ENCODE results near the gene PRAC2.

Gene PRAC2

GRCh38 chr17:48770954-48771353, 48.0 kb downstream of the PRAC2 start:
- Histone ChIP-seq H3K9ac (ENCODE audit: low read length) (no peak overlapping the region), H3K27ac (ENCODE audit: low read length) (no peak overlapping the region), H3K4me1 (ENCODE audit: low read length) (no peaks in the 10 kb centered on the region), H3F3A (ENCODE audit: insufficient read depth, low read length) (no peaks in the 10 kb centered on the region), H3K9me2 (replicated peaks; ENCODE audit: insufficient read depth, low read length) (no peaks in the 10 kb centered on the region), H3K36me3 (replicated peaks; ENCODE audit: insufficient read depth, low read length) (no peaks in the 10 kb centered on the region), H3K79me2 (ENCODE audit: low read length) (no peaks in the 10 kb centered on the region), H2AFZ (ENCODE audit: low read length) (no peak overlapping the region), H3K27me3 (replicated peaks; ENCODE audit: insufficient read depth, low read length) (no peaks in the 10 kb centered on the region), H4K20me1 (ENCODE audit: insufficient read depth, low read length) (no peaks in the 10 kb centered on the region), H3K9me3 (replicated peaks; ENCODE audit: insufficient read depth, low read length) (no peaks in the 10 kb centered on the region), H3K4me2 (ENCODE audit: low read depth, low read length) (no peak overlapping the region), H3K4me3 (ENCODE audit: low read length) (no peak overlapping the region)
- no peak for DNase-seq
- no peak for TF ChIP-seq EZH2 (optimal IDR thresholded peaks at IDR 0.05; ENCODE audit: low read depth, low read length)

GRCh38 chr17:48773245-48773644, 50.3 kb downstream of the PRAC2 start:
- Histone ChIP-seq H3K9me3 (replicated peaks; ENCODE audit: insufficient read depth, low read length) (no peaks in the 10 kb centered on the region), H3K27me3 (replicated peaks; ENCODE audit: insufficient read depth, low read length) (no peaks in the 10 kb centered on the region)

More at GRCh38 chr17:48773245-48773644, 50.3 kb downstream of the PRAC2 start:
- H3K4me1 ChIP-seq (ENCODE audit: low read length), result no peaks in the 10 kb centered on the region
- H3K4me3 ChIP-seq (ENCODE audit: low read length), result no peak overlapping the region
- H3F3A ChIP-seq (ENCODE audit: insufficient read depth, low read length), result no peaks in the 10 kb centered on the region
- no peak overlapping the region for H3K9ac ChIP-seq (ENCODE audit: low read length)
- no peaks in the 10 kb centered on the region for H3K9me2 ChIP-seq (replicated peaks; ENCODE audit: insufficient read depth, low read length)
- H3K4me2 ChIP-seq (ENCODE audit: low read depth, low read length), result no peak overlapping the region
- no peak overlapping the region for H3K27ac ChIP-seq (ENCODE audit: low read length)
- no peak for TF ChIP-seq EZH2phosphoT487 (IDR thresholded peaks at IDR 0.05; ENCODE audit: low read length)
- TF ChIP-seq, protein P1, sequence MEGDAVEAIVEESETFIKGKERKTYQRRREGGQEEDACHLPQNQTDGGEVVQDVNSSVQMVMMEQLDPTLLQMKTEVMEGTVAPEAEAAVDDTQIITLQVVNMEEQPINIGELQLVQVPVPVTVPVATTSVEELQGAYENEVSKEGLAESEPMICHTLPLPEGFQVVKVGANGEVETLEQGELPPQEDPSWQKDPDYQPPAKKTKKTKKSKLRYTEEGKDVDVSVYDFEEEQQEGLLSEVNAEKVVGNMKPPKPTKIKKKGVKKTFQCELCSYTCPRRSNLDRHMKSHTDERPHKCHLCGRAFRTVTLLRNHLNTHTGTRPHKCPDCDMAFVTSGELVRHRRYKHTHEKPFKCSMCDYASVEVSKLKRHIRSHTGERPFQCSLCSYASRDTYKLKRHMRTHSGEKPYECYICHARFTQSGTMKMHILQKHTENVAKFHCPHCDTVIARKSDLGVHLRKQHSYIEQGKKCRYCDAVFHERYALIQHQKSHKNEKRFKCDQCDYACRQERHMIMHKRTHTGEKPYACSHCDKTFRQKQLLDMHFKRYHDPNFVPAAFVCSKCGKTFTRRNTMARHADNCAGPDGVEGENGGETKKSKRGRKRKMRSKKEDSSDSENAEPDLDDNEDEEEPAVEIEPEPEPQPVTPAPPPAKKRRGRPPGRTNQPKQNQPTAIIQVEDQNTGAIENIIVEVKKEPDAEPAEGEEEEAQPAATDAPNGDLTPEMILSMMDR (IDR thresholded peaks at IDR 0.05; ENCODE audit: low read length), result no peak
- TF ChIP-seq EZH2 (optimal IDR thresholded peaks at IDR 0.05; ENCODE audit: low read depth, low read length), result no peak
- H4K20me1 ChIP-seq (ENCODE audit: insufficient read depth, low read length), result no peaks in the 10 kb centered on the region
- DNase-seq, result no peak
- no peaks in the 10 kb centered on the region for H3K36me3 ChIP-seq (replicated peaks; ENCODE audit: insufficient read depth, low read length)
- H2AFZ ChIP-seq (ENCODE audit: low read length), result no peak overlapping the region
- no peaks in the 10 kb centered on the region for H3K79me2 ChIP-seq (ENCODE audit: low read length)
